CD4-positive, CD25-positive, alpha-beta regulatory T cell (primary cell): ENCODE data around the gene CHST11. TPM values are rescaled to one million over a fixed set of nuclear protein-coding genes. Genes with fewer than 3 reads are reported as not detected.

ENCODE experiments used
- ATAC-seq, 2 donors: fragments of 150-1000 bp; cut with Tn5 transposase; one replicate each; pipeline ENCODE4 v1.10.0; 2021; ENCODE audit warnings: low read depth in 2 of 2, moderate number of reproducible peaks in 2 of 2, moderate library complexity in 1 of 2
- DNase-seq, 3 donors: peaks; one replicate each; pipeline versions ENCODE4 v3.0.0 to v3.0.0-alpha.2; 2012 to 2022; ENCODE audit warnings: mixed read lengths in 1 of 3
- H3K27ac ChIP-seq: one replicate; pipeline ENCODE4 v1.7.0; 2013; ENCODE audit warnings: mild to moderate bottlenecking, low read length; ENCODE audit not compliant: insufficient read depth, poor library complexity, severe bottlenecking
- H3K27me3 ChIP-seq: one replicate; pipeline ENCODE4 v1.7.0; 2013; ENCODE audit warnings: low read length; ENCODE audit not compliant: control insufficient read depth, insufficient read depth
- H3K36me3 ChIP-seq: one replicate; pipeline ENCODE4 v1.7.0; 2013; ENCODE audit warnings: mild to moderate bottlenecking, low read length, moderate library complexity; ENCODE audit not compliant: control insufficient read depth, insufficient read depth
- H3K4me1 ChIP-seq: 2 replicates; pipeline ENCODE4 v1.7.0; 2013; ENCODE audit warnings: mild to moderate bottlenecking, low read length; ENCODE audit not compliant: insufficient read depth, control insufficient read depth, poor library complexity, severe bottlenecking
- H3K4me3 ChIP-seq: one replicate; pipeline ENCODE4 v1.7.0; 2013; ENCODE audit warnings: low read depth, mild to moderate bottlenecking, low read length, moderate library complexity
- H3K9me3 ChIP-seq, 2 experiments: 1 replicate in 1 of 2; 2 replicates in 1 of 2; pipeline ENCODE4 v1.7.0; 2013; ENCODE audit warnings: low read length in 2 of 2, mild to moderate bottlenecking in 1 of 2, moderate library complexity in 1 of 2; ENCODE audit not compliant: control insufficient read depth in 2 of 2
- H3K27ac Mint-ChIP-seq, 3 donors: one replicate each; pipeline ENCODE4 v1.8.0; 2020 to 2022; ENCODE audit warnings: mild to moderate bottlenecking in 3 of 3, mixed read lengths in 3 of 3, moderate library complexity in 2 of 3
- H3K27me3 Mint-ChIP-seq: one replicate; pipeline ENCODE4 v1.8.0; 2022; ENCODE audit warnings: mild to moderate bottlenecking, mixed read lengths
- H3K36me3 Mint-ChIP-seq: one replicate; pipeline ENCODE4 v1.8.0; 2020; ENCODE audit warnings: mixed read lengths
- H3K4me1 Mint-ChIP-seq, 4 donors: one replicate each; pipeline ENCODE4 v1.8.0; 2020 to 2022; ENCODE audit warnings: mixed read lengths in 4 of 4, mild to moderate bottlenecking in 1 of 4
- H3K4me3 Mint-ChIP-seq, 4 donors: one replicate each; pipeline ENCODE4 v1.8.0; 2020 to 2022; ENCODE audit warnings: mild to moderate bottlenecking in 4 of 4, mixed read lengths in 4 of 4, moderate library complexity in 3 of 4
- H3K9me3 Mint-ChIP-seq, 7 donors: one replicate each; pipeline ENCODE4 v1.8.0; 2020 to 2022; ENCODE audit warnings: mixed read lengths in 7 of 7, mild to moderate bottlenecking in 3 of 7, moderate library complexity in 2 of 7
- polyA plus RNA-seq, 4 donors: library from polyadenylated mRNA; unstranded; fragments of 300-500 nt; fragmentation: Illumina TruSeq; gene quantifications; one replicate each; pipeline ENCODE4 v1.2.3, GENCODE V29; 2021
- total RNA-seq: library from RNA; stranded (reverse); gene quantifications from one replicate; pipeline ENCODE4 v1.2.3, GENCODE V29; 2022

CHST11 gene
- total and polyA plus RNA-seq, 5 donors from 2014 or later, result 70.2 to 192 (median 105) TPM

DNA sequence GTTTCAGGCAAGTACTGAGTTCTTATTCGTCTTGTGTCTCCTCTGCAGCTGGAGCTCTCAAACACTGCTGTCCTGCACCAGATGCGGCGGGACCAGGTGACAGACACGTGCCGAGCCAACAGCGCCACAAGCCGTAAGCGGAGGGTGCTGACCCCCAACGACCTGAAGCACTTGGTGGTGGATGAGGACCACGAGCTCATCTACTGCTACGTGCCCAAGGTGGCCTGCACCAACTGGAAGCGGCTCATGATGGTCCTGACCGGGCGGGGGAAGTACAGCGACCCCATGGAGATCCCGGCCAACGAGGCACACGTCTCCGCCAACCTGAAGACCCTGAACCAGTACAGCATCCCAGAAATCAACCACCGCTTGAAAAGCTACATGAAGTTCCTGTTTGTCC is 300.2 kb downstream of the CHST11 start:
- Histone ChIP-seq H3K36me3 (peaks cover 41% of the 10 kb centered on the region), H3K27me3 (no peaks in the 10 kb centered on the region), H3K4me3 (no peak overlapping the region), H3K9me3 (no peaks in the 10 kb centered on the region), H3K27ac (no peak overlapping the region), H3K4me1 (no peaks in the 10 kb centered on the region)
- H3K4me3 Mint-ChIP-seq, result no peak overlapping the region
- H3K27ac Mint-ChIP-seq, result peak overlapping the region in 1 of 3 donors; percentile 28
- H3K27me3 Mint-ChIP-seq, result no peaks in the 10 kb centered on the region
- H3K36me3 Mint-ChIP-seq, result peaks cover 44% of the 10 kb centered on the region
- DNase-seq, result no peak
- no peaks in the 10 kb centered on the region for H3K9me3 Mint-ChIP-seq
- no peak for ATAC-seq
- peaks cover 13 to 35% (median 29%) of the 10 kb centered on the region in 4 donors for H3K4me1 Mint-ChIP-seq

DNA sequence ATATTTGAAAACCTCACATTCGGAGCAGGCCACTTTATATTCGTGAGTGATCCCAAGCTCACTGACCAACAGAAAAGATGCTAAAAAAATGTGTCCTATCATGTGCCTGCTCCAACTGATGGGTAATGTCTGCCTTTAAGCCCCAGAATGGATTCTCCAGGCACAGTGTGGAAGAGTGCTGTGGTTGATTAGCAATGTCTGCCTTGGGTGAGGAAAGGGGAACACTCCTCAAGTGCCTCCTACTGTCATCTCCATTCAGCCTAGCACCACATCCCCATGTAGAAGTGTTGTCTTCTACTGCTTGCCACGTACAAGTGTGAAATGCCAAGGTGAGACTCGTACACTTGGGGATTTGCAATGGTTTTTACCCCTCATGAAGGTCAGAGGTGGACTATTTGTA is 302.0 kb downstream of the CHST11 start:
- Mint-ChIP-seq H3K36me3 (peaks cover 36% of the 10 kb centered on the region), H3K9me3 (no peaks in the 10 kb centered on the region), H3K27ac (no peak overlapping the region), H3K4me1 (peaks cover 5 to 38% (median 32%) of the 10 kb centered on the region in 4 donors), H3K27me3 (no peaks in the 10 kb centered on the region), H3K4me3 (no peak overlapping the region)
- Histone ChIP-seq H3K27me3 (no peaks in the 10 kb centered on the region), H3K36me3 (peaks cover 41% of the 10 kb centered on the region), H3K4me1 (no peaks in the 10 kb centered on the region), H3K4me3 (no peak overlapping the region), H3K27ac (no peak overlapping the region), H3K9me3 (no peaks in the 10 kb centered on the region)
- ATAC-seq (no peak), DNase-seq (no peak)

- Mint-ChIP-seq H3K4me3 (peak overlapping the region in 1 of 4 donors; percentile 7), H3K36me3 (peaks cover 24% of the 10 kb centered on the region), H3K27me3 (no peaks in the 10 kb centered on the region), H3K27ac (peak overlapping the region; percentile 22 to 70 (median 47)), H3K9me3 (no peaks in the 10 kb centered on the region), H3K4me1 (peaks cover 11 to 56% (median 45%) of the 10 kb centered on the region in 4 donors)
- no peaks in the 10 kb centered on the region for H3K9me3 ChIP-seq
- H3K4me3 ChIP-seq, result no peak overlapping the region
- no peaks in the 10 kb centered on the region for H3K27me3 ChIP-seq
- peaks cover 12% of the 10 kb centered on the region for H3K4me1 ChIP-seq
- H3K36me3 ChIP-seq, result peaks cover 37% of the 10 kb centered on the region
- ATAC-seq (no peak), DNase-seq (no peak)
- H3K27ac ChIP-seq, result no peak overlapping the region
Measured at GRCh38 chr12:104761091-104761490, 304.3 kb downstream of the CHST11 start.

GRCh38 chr12:104761611-104762010 is 304.9 kb downstream of the CHST11 start:
- no peaks in the 10 kb centered on the region for H3K9me3 Mint-ChIP-seq
- Histone ChIP-seq H3K4me3 (no peak overlapping the region), H3K9me3 (no peaks in the 10 kb centered on the region), H3K27me3 (no peaks in the 10 kb centered on the region), H3K36me3 (peaks cover 33% of the 10 kb centered on the region), H3K27ac (no peak overlapping the region), H3K4me1 (peaks cover 12% of the 10 kb centered on the region)
- ATAC-seq, result no peak
- peaks cover 22% of the 10 kb centered on the region for H3K36me3 Mint-ChIP-seq
- H3K4me3 Mint-ChIP-seq, result peak overlapping the region in 1 of 4 donors; percentile 7
- peaks cover 11 to 56% (median 45%) of the 10 kb centered on the region in 4 donors for H3K4me1 Mint-ChIP-seq
- no peak for DNase-seq
- no peaks in the 10 kb centered on the region for H3K27me3 Mint-ChIP-seq
- peak overlapping the region in 2 of 3 donors; percentile 22 to 47 for H3K27ac Mint-ChIP-seq

GRCh38 chr12:104763168-104763805 is 306.5 kb downstream of the CHST11 start:
- Mint-ChIP-seq H3K27me3 (no peaks in the 10 kb centered on the region), H3K36me3 (peaks cover 9% of the 10 kb centered on the region), H3K27ac (peak overlapping the region in 1 of 3 donors; percentile 2), H3K4me1 (peaks cover 11 to 49% (median 42%) of the 10 kb centered on the region in 4 donors), H3K9me3 (no peaks in the 10 kb centered on the region), H3K4me3 (peak overlapping the region in 1 of 4 donors; percentile 31)
- peak in 1 of 2 donors; percentile 54 for ATAC-seq
- Histone ChIP-seq H3K9me3 (no peaks in the 10 kb centered on the region), H3K27ac (no peak overlapping the region), H3K4me3 (no peak overlapping the region), H3K27me3 (no peaks in the 10 kb centered on the region), H3K36me3 (peaks cover 16% of the 10 kb centered on the region), H3K4me1 (peaks cover 12% of the 10 kb centered on the region)
- no peak for DNase-seq

DNA sequence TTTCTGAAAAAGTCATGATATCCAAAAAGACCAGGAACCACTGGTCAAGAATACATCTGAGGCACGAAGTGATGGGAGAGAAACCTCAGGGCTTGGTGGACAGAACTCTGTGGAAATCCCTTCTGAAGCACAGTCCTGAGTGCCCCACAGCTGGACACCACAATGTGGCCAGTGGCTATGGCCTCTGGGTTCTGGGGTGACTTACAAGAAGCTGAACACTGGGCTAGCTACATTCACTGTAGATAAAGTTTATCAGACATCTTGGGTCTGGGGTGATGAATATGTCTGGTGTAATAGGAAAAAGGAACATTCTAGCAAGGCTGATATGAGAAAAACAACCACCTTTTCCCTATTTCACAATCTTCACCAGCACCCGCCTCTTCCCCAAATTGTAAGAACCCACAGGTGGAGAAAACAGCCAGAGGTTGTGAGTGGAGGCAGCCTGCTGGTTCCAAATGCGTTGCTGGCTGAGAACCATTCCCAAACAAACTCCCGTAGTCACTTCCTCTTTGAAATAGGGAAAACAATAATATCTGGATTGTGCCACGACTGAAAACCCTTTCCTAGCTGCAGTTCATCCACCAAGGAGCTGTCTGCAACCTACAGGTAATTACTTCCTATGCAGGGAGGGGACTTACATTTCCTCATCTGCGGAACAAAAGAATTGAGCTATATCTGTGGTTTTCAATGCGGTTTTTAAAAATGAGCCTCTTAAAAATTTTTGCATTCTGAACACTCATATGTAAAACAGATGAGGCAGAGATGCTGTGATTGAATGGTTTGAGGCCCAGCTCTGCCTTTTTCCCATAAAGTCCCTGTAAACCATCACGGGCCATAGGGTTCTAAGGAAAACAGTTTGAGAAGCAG is 307.7 kb downstream of the CHST11 start:
- H3K4me3 ChIP-seq, result peak overlapping the region; percentile 49
- peaks cover 12% of the 10 kb centered on the region for H3K4me1 ChIP-seq
- H3K27me3 Mint-ChIP-seq, result no peaks in the 10 kb centered on the region
- peak overlapping the region in 2 of 4 donors; percentile 56 to 74 for H3K4me3 Mint-ChIP-seq
- H3K27ac ChIP-seq, result no peak overlapping the region
- H3K36me3 Mint-ChIP-seq, result no peaks in the 10 kb centered on the region
- no peak overlapping the region for H3K27ac Mint-ChIP-seq
- DNase-seq, result peak in 2 of 3 donors; percentile 24 to 46
- ATAC-seq, result peak in 1 of 2 donors; percentile 30
- H3K9me3 Mint-ChIP-seq, result no peaks in the 10 kb centered on the region
- no peaks in the 10 kb centered on the region for H3K9me3 ChIP-seq
- H3K4me1 Mint-ChIP-seq, result peaks cover 11 to 49% (median 36%) of the 10 kb centered on the region in 4 donors
- no peaks in the 10 kb centered on the region for H3K27me3 ChIP-seq
- H3K36me3 ChIP-seq, result peaks cover 5% of the 10 kb centered on the region

GRCh38 chr12:104767261-104767660 is 310.5 kb downstream of the CHST11 start:
- Mint-ChIP-seq H3K4me1 (peaks cover 11 to 28% (median 23%) of the 10 kb centered on the region in 4 donors), H3K4me3 (no peak overlapping the region), H3K36me3 (no peaks in the 10 kb centered on the region), H3K27me3 (no peaks in the 10 kb centered on the region), H3K9me3 (peaks cover 0 to 3% (median 0%) of the 10 kb centered on the region in 7 donors), H3K27ac (peak overlapping the region in 1 of 3 donors; percentile 23)
- DNase-seq (no peak), ATAC-seq (no peak)
- H3K36me3 ChIP-seq, result no peaks in the 10 kb centered on the region
- no peak overlapping the region for H3K4me3 ChIP-seq
- H3K9me3 ChIP-seq, result no peaks in the 10 kb centered on the region
- H3K27ac ChIP-seq, result no peak overlapping the region
- peaks cover 12% of the 10 kb centered on the region for H3K4me1 ChIP-seq
- no peaks in the 10 kb centered on the region for H3K27me3 ChIP-seq
